CD1c-positive myeloid dendritic cell (primary cell): ENCODE measurements around the gene AFDN.
A peak's percentile ranks its signal among the peaks of the same experiment; 100 is the strongest.

Experiments
- DNase-seq: peaks from one replicate; pipeline ENCODE4 v3.0.0-alpha.2; 2016; ENCODE audit errors: extremely low spot score

AFDN gene

GRCh38 chr6:167920165-167920564, 93.5 kb downstream of the AFDN start:
- no peak for DNase-seq

DNA sequence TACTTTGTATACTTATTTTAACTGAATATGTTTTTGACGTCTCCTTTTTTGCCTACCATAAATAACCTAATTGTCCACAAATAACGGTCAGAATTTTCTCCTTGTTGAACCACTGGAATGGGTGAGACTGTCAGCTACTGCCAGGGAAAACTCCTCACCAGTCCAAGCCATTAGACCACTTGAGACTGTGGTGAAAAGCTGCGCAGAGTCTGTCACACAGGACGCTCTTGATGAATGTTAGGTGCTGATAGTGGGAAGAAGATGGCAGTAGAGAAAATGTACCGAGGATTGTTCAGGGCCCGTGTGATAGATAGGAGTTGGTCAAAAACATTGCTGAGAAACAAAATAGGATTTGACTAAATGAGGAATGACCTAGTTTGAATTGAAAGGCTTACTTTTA, 95.1 kb downstream of the AFDN start:
- DNase-seq, result no peak

DNA sequence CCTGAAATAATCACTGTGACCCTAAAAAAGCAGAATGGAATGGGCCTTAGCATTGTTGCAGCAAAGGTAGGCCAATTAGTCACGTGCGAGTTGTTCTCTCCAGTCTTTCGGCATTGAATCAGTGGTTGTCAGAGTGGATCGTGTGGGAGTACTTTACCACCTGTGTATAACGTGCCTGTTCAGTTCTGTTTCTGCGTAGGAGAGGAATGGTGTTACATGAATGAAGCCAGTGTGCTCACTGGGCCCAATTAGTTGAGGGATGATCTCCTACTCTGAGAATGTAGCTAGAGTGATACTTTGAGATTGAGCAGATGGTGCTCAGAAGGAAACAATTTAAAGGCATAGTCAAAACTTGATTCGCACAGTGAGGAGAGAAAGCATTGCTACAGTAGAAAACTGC, 98.3 kb downstream of the AFDN start:
- no peak for DNase-seq

GRCh38 chr6:167927246-167927645, 100.5 kb downstream of the AFDN start:
- no peak for DNase-seq

GRCh38 chr6:167928111-167928510, 101.4 kb downstream of the AFDN start:
- no peak for DNase-seq

DNA sequence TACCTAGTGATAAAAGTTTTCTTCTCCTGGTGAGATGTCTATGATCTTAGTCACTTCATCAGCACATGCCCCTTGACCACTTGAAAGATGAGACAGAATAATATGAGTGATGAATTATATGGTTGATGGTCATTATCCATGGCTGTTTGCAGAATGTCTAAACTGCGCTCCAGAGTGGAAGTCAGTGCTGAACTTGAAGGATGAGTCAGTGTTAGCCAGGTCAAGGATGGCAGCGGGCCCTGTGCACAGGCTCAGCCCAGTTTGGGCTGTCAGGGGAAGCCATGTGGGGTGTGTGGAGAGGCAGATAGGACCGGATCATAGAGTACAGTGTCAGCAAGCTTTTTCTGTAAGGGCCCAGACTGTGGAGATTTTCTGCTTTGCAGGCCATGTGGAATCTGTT, 103.6 kb downstream of the AFDN start:
- no peak for DNase-seq

DNA sequence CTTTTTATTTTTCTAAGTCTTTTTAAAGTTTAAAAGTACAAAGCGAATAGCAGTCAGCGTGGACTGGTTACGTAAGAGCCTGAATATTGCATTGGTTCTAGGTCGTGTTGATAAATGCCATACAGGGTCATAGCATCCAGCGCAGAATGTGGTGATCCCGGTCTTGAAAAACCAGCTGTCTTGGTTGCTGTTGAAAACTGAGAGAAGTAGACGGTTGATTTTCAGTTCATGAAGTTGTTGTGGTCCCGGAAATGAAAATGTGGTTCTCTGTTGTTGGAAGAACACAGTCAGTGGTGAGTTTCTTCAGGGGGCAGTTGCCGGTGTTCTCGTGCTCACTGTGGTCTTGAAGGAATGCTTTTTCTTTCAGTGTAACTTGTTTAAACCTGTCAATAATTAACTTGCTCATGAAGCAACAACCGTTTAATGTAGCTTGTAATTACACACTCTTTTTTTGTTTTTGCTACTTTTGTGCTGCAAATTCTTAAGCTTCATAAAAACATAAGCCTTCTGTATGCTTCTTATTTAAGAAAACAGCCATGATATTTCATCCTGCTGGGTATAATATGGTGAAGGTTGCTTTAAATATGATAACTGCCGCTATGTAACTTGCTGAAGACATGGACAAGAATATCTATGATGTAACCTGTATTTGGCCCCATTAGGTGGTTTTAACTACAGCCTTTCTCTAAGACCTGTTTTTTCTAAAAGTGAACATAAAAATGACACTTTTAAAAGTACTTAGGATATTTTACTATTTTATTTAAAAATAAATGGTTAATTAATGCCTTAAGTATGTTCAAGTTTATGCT, 106.0 kb downstream of the AFDN start:
- no peak for DNase-seq

DNA sequence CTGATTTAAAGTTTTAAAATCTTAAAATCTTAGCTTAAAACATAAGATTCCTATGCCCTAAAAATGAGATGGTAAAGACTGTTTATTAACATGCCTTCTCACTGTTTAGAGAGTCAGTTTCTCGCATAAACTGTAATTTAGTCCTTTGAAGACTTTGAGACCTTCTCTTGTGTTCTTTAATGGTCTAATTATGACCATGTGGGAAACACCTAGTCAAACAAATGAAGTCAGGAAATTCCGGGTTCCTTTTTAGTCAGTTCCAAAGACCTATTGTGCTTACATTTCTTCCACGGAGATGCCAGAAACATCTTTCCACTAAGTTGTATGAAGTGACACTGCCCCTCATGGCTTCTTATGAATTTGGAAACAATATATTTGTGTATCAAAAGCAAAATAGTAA, 106.6 kb downstream of the AFDN start:
- no peak for DNase-seq

DNA sequence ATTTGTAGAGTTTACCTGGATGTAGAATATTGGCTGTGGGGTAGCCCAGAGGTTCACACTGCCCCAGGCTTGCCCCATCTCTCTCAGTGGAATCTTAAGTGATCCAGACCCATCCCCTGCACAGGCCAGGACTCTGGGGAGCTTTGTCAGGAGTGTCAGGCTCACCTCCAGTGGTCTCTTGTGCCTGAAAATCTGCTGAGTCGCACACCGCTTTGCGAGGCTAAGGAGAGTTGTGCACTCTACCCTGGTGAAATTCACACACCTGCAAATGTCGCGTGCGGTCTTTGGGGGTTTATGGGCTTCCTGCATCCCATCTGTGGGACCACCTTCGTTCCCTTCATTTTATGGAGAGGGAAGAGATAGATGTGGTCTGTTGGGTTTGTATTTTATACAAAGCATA, 107.1 kb downstream of the AFDN start:
- no peak for DNase-seq

DNA sequence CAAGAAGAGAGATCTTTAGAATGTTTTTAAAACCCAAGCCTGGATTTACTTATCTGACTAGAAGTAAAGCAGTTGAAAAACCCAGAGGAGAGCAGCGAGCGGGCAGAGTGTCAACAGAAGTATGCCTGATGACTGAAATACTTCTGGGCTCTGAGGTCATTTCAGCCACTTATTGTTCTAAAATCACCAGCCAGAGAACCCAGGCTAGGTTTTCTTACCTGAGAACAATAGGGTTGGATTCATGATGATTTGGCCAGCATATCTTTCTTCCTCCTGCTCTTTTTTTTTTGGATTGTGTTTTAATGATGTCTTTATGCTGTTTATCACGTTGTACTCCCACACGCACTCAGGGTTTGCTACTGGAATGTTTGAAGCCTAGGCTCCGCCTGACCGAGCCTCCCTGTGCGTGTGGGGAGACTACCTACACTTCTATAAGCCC, 107.7 kb downstream of the AFDN start:
- no peak for DNase-seq

DNA sequence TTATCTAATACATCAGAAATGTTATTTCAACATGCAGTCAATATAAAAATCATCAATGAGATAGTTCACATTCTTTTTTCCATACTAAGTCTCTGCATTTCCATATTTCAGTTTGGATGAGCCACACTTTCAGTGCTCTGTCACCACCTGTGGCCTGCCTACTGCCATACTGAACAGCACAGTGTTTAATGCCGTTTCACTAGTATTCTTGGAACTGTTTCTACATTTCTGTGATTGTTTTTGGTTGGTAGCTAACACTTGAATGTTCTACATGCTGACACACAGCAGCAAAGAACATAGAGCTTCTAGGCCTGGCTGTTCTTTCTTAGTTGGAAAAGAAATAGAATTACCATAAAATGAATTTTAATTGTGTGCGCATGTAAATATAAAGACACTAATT, 109.3 kb downstream of the AFDN start:
- DNase-seq, result no peak

DNA sequence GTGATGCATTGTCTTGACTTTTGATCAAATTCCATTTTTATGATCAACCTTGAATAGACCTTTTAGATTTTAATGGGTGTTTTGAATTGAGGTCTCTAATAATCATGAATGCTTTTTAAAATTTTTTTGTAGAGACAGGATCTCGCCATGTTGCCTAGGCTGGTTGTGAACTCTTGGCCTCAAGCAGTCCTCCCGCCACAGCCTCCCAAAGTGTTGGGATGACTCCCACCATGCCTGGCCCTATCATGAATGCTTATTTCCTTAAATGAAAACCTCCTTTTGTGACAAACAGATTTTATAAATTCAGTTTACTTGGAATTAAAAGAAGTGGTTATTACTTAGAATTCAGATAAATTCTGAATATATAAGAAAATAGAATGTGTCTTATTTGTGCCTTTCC, 110.6 kb downstream of the AFDN start:
- DNase-seq, result no peak

- peak; percentile 4 for DNase-seq
Observed at GRCh38 chr6:167937948-167938911, 111.5 kb downstream of the AFDN start.

GRCh38 chr6:167941822-167942221, 115.1 kb downstream of the AFDN start:
- DNase-seq, result no peak

GRCh38 chr6:167944130-167944529, 117.4 kb downstream of the AFDN start:
- no peak for DNase-seq

- no peak for DNase-seq
Observed at GRCh38 chr6:167946007-167946406, 119.3 kb downstream of the AFDN start.

GRCh38 chr6:167946604-167947003, 119.9 kb downstream of the AFDN start:
- no peak for DNase-seq

- DNase-seq, result no peak
Observed at GRCh38 chr6:167947716-167948115, 121.0 kb downstream of the AFDN start.

GRCh38 chr6:167948716-167949115, 122.0 kb downstream of the AFDN start:
- DNase-seq, result no peak

GRCh38 chr6:167949121-167949684, 122.5 kb downstream of the AFDN start:
- no peak for DNase-seq

DNA sequence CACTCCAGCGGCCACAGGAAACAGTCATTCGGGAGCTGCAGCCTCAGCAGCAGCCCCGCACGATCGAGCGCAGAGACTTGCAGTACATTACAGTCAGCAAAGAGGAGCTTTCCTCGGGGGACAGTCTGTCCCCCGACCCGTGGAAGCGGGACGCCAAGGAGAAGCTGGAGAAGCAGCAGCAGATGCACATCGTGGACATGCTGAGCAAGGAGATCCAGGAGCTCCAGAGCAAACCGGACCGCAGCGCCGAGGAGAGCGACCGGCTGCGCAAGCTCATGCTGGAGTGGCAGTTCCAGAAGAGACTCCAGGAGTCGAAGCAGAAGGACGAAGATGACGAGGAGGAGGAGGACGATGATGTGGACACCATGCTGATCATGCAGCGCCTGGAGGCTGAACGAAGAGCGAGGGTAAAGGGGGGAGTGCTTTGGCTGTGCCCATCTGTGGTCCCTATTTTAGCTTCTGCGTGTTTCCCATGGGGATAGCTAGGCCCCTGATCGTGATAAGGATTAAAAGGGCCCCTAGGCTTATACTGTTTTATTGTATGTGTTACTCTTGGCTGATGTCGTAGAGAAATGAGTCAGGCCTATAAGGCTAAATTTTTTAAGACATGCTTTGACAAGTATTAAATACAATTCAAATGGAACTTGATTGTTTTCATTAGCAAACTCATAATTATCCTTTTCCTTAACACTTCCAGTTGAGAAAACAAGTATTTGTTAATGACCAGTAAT, 125.2 kb downstream of the AFDN start:
- no peak for DNase-seq

DNA sequence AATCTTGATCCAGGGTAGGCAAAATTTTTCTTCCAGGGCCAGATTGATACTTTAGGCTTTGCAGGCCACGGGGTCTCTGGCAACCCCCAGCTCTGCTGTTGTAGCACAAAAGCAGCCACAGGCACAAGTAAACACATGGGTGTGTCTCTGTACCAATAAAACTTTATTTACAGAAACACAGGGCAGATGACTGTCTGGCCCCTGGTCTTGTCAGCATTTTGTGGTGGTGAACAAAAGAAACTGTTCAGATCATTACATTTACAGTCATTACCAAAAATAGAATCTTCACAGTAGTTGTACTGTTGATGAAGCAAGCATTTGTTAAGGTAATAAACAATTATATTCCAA, 125.8 kb downstream of the AFDN start:
- DNase-seq, result no peak
